OCI-LY3 (cell line): ENCODE measurements around the gene BEX5.

Experiments
- EZH2phosphoT487 ChIP-seq: fragments of 200-600 bp; shearing (Covaris generic); IDR thresholded peaks from 2 replicates; pipeline ENCODE4 v1.6.1; 2018; ENCODE audit warnings: antibody characterized with exemption, mixed run types, low read depth
- TF ChIP-seq, protein P1 (sequence below): fragments of 200-600, 300-600 bp; sonication (generic); IDR thresholded peaks from 2 replicates; pipeline ENCODE4 v1.5.1; 2014; ENCODE audit warnings: antibody characterized with exemption, low read length, low read depth

DNA sequence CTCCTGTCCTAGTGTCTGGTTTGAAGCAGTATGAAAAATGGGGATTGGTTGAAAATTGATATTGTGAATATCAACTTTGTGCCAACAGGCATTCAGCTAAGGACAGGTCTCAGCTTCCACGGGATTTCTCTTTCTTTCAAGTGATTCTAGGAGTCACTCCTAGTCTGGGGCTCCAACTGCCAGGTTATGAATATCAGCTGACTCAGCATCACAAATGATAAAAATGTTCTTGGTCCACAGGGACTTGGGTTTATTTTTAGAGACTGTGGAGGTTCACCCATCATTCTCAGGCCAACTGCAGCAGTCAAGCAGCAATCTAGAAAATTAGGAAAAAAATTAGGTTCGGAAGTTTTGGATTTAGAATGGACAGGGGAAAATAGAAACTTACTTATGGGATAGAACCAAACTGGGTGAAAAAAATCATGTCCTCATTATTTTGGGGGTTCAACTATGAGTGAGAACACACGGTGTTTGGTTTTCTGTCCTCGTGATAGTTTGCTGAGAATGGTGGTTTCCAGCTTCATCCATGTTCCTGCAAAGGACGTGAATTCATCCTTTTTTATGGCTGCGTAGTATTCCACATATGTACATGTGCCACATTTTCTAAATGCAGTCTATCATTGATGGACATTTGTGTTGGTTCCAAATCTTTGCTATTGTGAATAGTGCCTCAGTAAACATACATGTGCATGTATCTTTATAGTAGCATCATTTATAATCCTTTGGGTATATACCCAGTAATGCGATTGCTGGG is 30.4 kb upstream of the BEX5 start:
- TF ChIP-seq EZH2phosphoT487, result no peak
- TF ChIP-seq, protein P1, sequence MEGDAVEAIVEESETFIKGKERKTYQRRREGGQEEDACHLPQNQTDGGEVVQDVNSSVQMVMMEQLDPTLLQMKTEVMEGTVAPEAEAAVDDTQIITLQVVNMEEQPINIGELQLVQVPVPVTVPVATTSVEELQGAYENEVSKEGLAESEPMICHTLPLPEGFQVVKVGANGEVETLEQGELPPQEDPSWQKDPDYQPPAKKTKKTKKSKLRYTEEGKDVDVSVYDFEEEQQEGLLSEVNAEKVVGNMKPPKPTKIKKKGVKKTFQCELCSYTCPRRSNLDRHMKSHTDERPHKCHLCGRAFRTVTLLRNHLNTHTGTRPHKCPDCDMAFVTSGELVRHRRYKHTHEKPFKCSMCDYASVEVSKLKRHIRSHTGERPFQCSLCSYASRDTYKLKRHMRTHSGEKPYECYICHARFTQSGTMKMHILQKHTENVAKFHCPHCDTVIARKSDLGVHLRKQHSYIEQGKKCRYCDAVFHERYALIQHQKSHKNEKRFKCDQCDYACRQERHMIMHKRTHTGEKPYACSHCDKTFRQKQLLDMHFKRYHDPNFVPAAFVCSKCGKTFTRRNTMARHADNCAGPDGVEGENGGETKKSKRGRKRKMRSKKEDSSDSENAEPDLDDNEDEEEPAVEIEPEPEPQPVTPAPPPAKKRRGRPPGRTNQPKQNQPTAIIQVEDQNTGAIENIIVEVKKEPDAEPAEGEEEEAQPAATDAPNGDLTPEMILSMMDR, result no peak
